LHCN-M2 (cell line): ENCODE results near the gene DCAF11. TPM values are rescaled to one million over a fixed set of nuclear protein-coding genes. Genes with fewer than 3 reads are reported as not detected.
A peak's percentile ranks its signal among the peaks of the same experiment; 100 is the strongest.

Experiments
- DNase-seq: peaks from one replicate; pipeline ENCODE4 v3.0.0-alpha.2; 2012; ENCODE audit warnings: low read depth
- polyA plus RNA-seq: library from polyadenylated mRNA; unstranded; fragments of >200 nt; gene quantifications from one replicate; pipeline ENCODE4 v1.2.1, GENCODE V29; 2012; ENCODE audit warnings: missing spikeins
- total RNA-seq: library from RNA; depleted of rRNA; stranded (reverse); fragments of >200 nt; gene quantifications from 2 replicates; pipeline ENCODE4 v1.2.3, GENCODE V29; 2014; rRNA removed

The DCAF11 gene
- 52.8 and 64.6 TPM in 2 replicates for total RNA-seq
- 38.4 TPM for polyA plus RNA-seq

DNA sequence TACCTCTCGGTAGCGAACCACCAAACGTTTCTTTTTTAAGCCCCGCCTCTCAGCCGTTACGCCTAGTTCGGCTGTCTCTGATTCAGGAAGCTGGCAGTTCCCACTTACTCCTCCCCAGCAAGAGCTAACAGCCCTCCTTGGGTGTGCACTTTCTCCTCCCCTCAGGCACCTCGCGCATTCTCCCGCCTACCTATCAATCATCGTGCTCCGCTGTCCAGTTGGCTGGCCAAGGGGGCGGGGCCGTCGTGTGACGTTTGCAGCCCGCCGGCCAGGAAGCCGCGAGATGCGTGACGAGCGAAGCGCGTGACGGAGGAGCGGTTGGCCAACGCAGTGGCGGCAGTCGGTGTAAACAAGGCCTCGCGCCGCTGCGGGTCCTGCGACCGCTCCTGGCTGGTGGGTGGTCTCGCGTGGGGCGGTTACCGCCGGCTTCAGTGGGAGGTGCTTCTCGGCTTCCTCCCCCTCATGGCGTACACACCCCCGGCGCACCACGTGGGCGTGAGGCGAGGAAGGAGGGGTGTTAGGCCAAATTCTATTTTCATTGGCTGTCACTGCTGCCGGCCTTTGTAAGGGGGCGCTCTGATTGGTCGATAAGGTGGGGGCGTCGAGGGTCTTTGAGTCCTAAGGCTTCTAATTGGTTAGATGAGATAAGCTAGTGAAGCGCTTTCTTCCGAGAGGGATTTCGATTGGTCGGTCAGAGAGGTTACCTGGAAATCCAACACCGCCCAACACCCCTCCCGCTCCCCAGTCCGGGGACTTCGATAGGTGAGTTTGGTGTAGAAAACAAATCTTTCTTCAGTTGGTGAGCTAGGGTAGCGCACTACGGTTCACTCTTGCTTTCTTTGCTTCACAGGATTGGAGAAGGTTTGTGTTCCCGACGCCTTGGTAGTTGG, at the start of gene DCAF11, which contains the start of gene NRL:
Gene DCAF11, plus strand, starts transcription at position 246 of the 890 bp plus-strand sequence. CDS start 818 bp downstream, outside the sequence.
Gene NRL, minus strand, starts transcription at position 418 of the 890 bp plus-strand sequence. CDS start 32,101 bp downstream, outside the sequence.
- DNase-seq, result peak; percentile 100

GRCh38 chr14:24064856-24065255, 49.7 kb upstream of the DCAF11 start:
- no peak for DNase-seq

DNA sequence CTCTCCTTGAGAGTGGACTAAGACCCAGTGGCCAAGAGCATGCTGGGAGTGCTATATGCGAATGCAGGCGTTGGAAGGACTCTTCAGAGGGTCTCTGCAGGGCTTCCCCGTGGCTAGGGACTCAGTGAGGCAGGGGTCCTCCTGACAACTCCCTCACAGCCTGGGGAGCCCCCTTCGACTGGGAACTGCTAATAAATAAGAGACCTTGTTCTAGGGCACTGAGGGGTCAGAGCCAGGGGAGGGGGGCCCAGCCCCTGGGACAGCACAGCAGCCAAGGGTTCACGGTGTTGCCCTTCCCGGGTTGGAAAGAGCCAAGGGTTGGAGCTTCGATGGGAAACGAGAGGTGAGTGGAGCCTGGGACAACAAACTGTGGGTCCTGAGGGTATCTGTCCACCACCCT, 49.2 kb upstream of the DCAF11 start:
- no peak for DNase-seq

GRCh38 chr14:24066496-24067132, 48.0 kb upstream of the DCAF11 start:
- DNase-seq, result no peak

GRCh38 chr14:24067133-24068082, 47.2 kb upstream of the DCAF11 start:
- no peak for DNase-seq

GRCh38 chr14:24068711-24069410, 45.7 kb upstream of the DCAF11 start:
- DNase-seq, result no peak

- no peak for DNase-seq
Observed at GRCh38 chr14:24069411-24069735, 45.2 kb upstream of the DCAF11 start.

DNA sequence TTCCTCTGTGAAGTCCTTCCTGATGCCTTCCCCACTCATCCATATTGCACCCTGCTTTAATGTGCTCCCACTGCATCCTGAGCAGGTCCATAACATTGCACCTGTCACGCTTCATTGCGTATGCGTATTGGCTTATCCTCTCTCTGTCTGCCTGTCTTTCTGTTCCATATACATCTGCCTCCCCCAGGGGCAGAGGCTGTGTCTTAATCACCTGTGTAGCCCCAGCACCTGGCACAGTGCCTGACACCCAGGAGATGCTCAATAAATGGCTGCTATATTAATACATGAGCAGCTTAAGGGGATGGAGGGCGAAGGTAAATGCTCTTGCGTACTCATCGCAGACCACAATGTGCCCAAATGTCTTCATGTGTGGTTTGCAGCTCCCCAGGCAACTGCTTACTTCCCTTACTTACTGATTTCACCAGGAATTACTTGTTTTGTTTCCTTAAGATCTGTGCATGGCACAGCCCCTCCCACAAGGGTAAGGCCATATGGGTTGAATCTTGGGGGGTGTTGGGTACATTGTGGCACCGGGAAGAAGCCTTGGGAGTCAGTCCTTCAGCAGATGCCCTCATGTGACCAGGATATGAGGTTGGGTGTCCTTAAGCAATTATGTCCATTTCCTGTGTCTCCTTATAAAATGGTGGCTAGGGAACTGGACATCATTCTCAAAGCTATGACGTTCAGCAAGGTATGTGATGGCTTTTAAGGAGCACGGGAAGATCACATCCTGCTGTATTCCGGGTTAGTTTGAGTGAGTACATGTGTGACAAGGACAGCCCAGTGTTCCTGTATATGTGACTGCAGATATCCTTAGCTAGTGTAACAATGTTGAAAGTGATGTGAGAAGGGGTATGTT, 44.1 kb upstream of the DCAF11 start:
- DNase-seq, result no peak

GRCh38 chr14:24071144-24071697, 43.4 kb upstream of the DCAF11 start, which contains the start of gene CPNE6:
Gene CPNE6 (plus strand): TSS chr14:24071562. CDS start chr14:24072937, 1,375 bp downstream.
- DNase-seq, result no peak

DNA sequence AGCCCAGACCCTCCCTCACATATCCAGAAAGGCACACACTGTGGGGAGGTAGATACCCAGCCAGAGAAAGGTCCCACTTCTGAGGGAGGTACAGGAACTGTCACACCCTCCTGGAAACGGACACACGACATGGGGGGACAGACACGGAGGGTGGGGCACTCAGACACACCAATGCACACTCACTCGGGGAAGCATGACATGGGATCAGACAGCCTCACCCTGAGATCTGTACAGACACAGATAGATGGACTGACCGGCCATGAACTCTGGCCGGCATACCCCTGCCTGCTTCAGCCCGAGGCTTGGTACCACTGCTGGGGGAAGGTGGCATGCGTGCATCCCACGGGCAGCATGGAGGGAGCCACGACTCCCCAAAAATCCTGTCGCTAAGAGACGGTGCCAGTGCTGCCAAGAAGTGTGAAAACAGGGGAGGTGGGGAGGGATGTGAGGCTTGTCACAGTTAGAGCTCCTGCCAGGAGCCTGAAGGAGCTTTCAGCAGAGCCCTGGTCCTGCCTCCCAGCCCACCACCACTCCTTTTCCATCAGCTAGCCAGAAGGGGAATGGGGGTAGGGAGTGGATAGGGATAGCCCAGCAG, 42.6 kb upstream of the DCAF11 start:
- no peak for DNase-seq

DNA sequence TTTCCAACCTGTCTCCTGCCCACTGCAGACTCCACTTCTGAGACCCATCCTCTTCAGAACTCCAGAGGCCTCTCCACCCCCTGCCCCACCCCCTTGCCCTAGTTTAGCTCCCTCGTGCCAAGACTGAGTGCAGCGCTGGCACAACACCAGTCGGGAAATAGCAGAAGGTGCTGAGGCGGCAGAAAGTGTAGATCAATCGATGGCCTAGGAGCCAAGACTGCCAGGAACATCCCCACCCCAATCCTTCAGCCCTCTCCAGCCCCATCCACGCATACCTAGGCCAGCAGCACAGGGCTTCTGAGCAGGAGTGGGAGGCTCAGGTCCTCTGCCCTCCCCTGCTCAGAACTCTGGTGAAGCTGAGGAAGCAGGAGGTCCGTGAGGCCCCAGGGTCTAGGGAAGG, 42.1 kb upstream of the DCAF11 start:
- DNase-seq, result no peak

- no peak for DNase-seq
Observed at GRCh38 chr14:24072881-24073877, 41.4 kb upstream of the DCAF11 start.

- no peak for DNase-seq
Observed at GRCh38 chr14:24074625-24075484, 39.7 kb upstream of the DCAF11 start.

- no peak for DNase-seq
Observed at GRCh38 chr14:24075485-24076301, 38.9 kb upstream of the DCAF11 start.

DNA sequence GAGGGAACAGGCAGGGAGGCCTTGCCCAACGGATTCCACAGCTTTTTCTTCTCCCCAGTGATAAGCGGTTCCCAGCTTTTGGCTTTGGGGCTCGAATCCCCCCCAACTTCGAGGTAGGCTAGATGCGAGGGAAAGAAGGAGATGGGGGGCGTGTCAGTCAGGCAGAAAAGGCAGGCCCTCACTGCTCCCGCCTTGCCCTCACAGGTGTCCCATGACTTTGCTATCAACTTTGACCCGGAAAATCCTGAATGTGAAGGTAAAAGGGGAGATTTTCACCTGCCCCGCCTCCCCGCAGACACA, 38.3 kb upstream of the DCAF11 start:
- no peak for DNase-seq

GRCh38 chr14:24077086-24077485, 37.5 kb upstream of the DCAF11 start:
- no peak for DNase-seq
